HCT116 (cell line): ENCODE data around the gene STUM. TPM values are rescaled to one million over a fixed set of nuclear protein-coding genes. Genes with fewer than 3 reads are reported as not detected.

Experiments used
- ATAC-seq: fragments of 200-7000 bp; cut with Tn5 transposase; 2 replicates; pipeline ENCODE4 v1.9.1; 2020; ENCODE audit warnings: mild to moderate bottlenecking, moderate library complexity
- BruUV-seq: library from RNA; stranded (reverse); fragments of 400-500 nt; replicated peaks from 2 replicates; lab custom pipeline; 2021; lab: Mats Ljungman, UMichigan
- CTCF ChIA-PET: fragments of 300-600 bp; sonication (Branson Sonifier 250); formaldehyde crosslinking; loops from one replicate; lab custom pipeline; 2021; ENCODE audit warnings: antibody characterized with exemption; lab: Charles Lee
- POLR2A ChIA-PET: fragments of 300-600, 350-600 bp; sonication (Branson Sonifier 250); formaldehyde crosslinking; loops from one replicate; lab custom pipeline; 2021; ENCODE audit warnings: antibody characterized with exemption; lab: Charles Lee
- RAD21 ChIA-PET, 2 experiments: fragments of 300-600 bp; sonication (Branson Sonifier 250); formaldehyde crosslinking; loops; one replicate each; lab custom pipeline; 2023; ENCODE audit warnings: low total read pairs in 2 of 2; ENCODE audit not compliant: uncharacterized antibody in 2 of 2, unreplicated experiment in 2 of 2, low non-redundant PET in 1 of 2; lab: Charles Lee
- DNase-seq: peaks from one replicate; pipeline ENCODE4 v3.0.0-alpha.2; 2010; ENCODE audit warnings: low read depth, low spot score
- H2AFZ ChIP-seq: fragments of 200-600 bp; shearing (Covaris generic), sonication (generic); 2 replicates; pipeline ENCODE4 v1.6.1; 2017; ENCODE audit warnings: low read depth, mixed run types, mixed read lengths, antibody characterized with exemption, low read length; ENCODE audit not compliant: poor library complexity, severe bottlenecking
- H3K27ac ChIP-seq: 2 replicates; pipeline ENCODE4 v1.5.1; 2012; ENCODE audit warnings: low read depth, low read length
- H3K27me3 ChIP-seq: fragments of 200-600 bp; sonication (generic); 2 replicates; pipeline ENCODE4 v1.6.1; 2016; ENCODE audit warnings: mixed run types, low read length, mixed read lengths; ENCODE audit not compliant: insufficient read depth
- H3K36me3 ChIP-seq, 2 experiments: fragments of 200-500 bp in 1 of 2; fragments of 200-600 bp in 1 of 2; sonication (Bioruptor generic) in 1 of 2; sonication (generic) in 1 of 2; 2 replicates each; pipeline versions ENCODE4 v1.5.1 to v1.6.1; 2014 to 2016; ENCODE audit warnings: low read length in 2 of 2, inconsistent platforms in 1 of 2, mixed read lengths in 1 of 2, mixed run types in 1 of 2; ENCODE audit not compliant: insufficient read depth in 2 of 2, control insufficient read depth in 1 of 2
- H3K4me1 ChIP-seq, 2 experiments: fragments of 200-600 bp in 1 of 2; sonication (generic) in 1 of 2; 2 replicates each; pipeline versions ENCODE4 v1.5.1 to v1.6.1; 2012 to 2017; ENCODE audit warnings: low read length in 2 of 2, inconsistent platforms in 1 of 2, mild to moderate bottlenecking in 1 of 2, mixed read lengths in 1 of 2, mixed run types in 1 of 2, moderate library complexity in 1 of 2; ENCODE audit not compliant: insufficient read depth in 2 of 2, control insufficient read depth in 1 of 2
- H3K4me2 ChIP-seq: fragments of 200-600 bp; sonication (generic); 2 replicates; pipeline ENCODE4 v1.6.1; 2017; ENCODE audit warnings: mixed run types, low read length, mixed read lengths
- H3K4me3 ChIP-seq, 2 experiments: fragments of 200-600 bp in 1 of 2; sonication (generic) in 1 of 2; replicated peaks in 1 of 2; 2 replicates each; pipeline ENCODE4 v1.5.1; 2011 to 2016; ENCODE audit warnings: low read length in 2 of 2, control low read depth in 1 of 2, low read depth in 1 of 2, mild to moderate bottlenecking in 1 of 2, mixed read lengths in 1 of 2, mixed run types in 1 of 2
- H3K79me2 ChIP-seq: fragments of 200-600 bp; sonication (generic); 2 replicates; pipeline ENCODE4 v1.6.1; 2017; ENCODE audit warnings: mild to moderate bottlenecking, mixed run types, low read length, moderate library complexity, mixed read lengths; ENCODE audit not compliant: insufficient read depth
- H3K9ac ChIP-seq: fragments of 200-600 bp; sonication (generic); 2 replicates; pipeline ENCODE4 v1.6.1; 2016; ENCODE audit warnings: low read length, mixed read lengths
- H3K9me2 ChIP-seq: fragments of 200-600 bp; sonication (generic), shearing (Covaris generic); 2 replicates; pipeline ENCODE4 v1.6.1; 2017; ENCODE audit warnings: mixed run types, mild to moderate bottlenecking, moderate library complexity; ENCODE audit not compliant: insufficient read depth
- H3K9me3 ChIP-seq, 2 experiments: fragments of 200-500 bp in 1 of 2; fragments of 200-600 bp in 1 of 2; sonication (Bioruptor generic) in 1 of 2; sonication (generic) in 1 of 2; 2 replicates each; pipeline ENCODE4 v1.6.1; 2014 to 2017; ENCODE audit warnings: low read length in 2 of 2, mixed read lengths in 2 of 2, inconsistent platforms in 1 of 2, low read depth in 1 of 2, mild to moderate bottlenecking in 1 of 2, mixed run types in 1 of 2, moderate library complexity in 1 of 2; ENCODE audit not compliant: control insufficient read depth in 1 of 2, insufficient read depth in 1 of 2
- H4K20me1 ChIP-seq: fragments of 200-600 bp; sonication (generic), shearing (Covaris generic); 2 replicates; pipeline ENCODE4 v1.6.1; 2017; ENCODE audit warnings: mixed run types, mild to moderate bottlenecking, moderate library complexity; ENCODE audit not compliant: insufficient read depth
- CBX3 ChIP-seq: IDR thresholded peaks from 2 replicates; pipeline ENCODE4 v1.6.1; 2012; ENCODE audit warnings: low read depth
- CEBPB ChIP-seq: IDR thresholded peaks from 2 replicates; pipeline ENCODE4 v1.6.1; 2012; ENCODE audit warnings: low read depth
- EGR1 ChIP-seq: IDR thresholded peaks from 2 replicates; pipeline ENCODE4 v1.6.1; 2012; ENCODE audit warnings: low read depth
- ELF1 ChIP-seq: IDR thresholded peaks from 2 replicates; pipeline ENCODE4 v1.6.1; 2012; ENCODE audit warnings: low read depth, borderline replicate concordance
- EZH2 ChIP-seq: fragments of 200-600 bp; sonication (generic); IDR thresholded peaks from 2 replicates; pipeline ENCODE4 v1.6.1; 2017; ENCODE audit warnings: antibody characterized with exemption, mixed run types
- EZH2phosphoT487 ChIP-seq: fragments of 200-600 bp; IDR thresholded peaks from 2 replicates; pipeline ENCODE4 v1.6.1; 2018; ENCODE audit warnings: antibody characterized with exemption, borderline replicate concordance
- FOSL1 ChIP-seq: IDR thresholded peaks from 2 replicates; pipeline ENCODE4 v1.6.1; 2012; ENCODE audit warnings: low read depth
- JUND ChIP-seq: IDR thresholded peaks from 2 replicates; pipeline ENCODE4 v1.6.1; 2012
- POLR2A ChIP-seq: IDR thresholded peaks from 2 replicates; pipeline ENCODE4 v1.7.0; 2011; ENCODE audit warnings: borderline replicate concordance; ENCODE audit not compliant: insufficient read depth, insufficient read length; ENCODE audit errors: extremely low read depth
- POLR2AphosphoS5 ChIP-seq: IDR thresholded peaks from 2 replicates; pipeline ENCODE4 v1.6.1; 2011; ENCODE audit warnings: mild to moderate bottlenecking, low read depth, low read length, moderate library complexity
- RAD21 ChIP-seq: IDR thresholded peaks from 2 replicates; pipeline ENCODE4 v1.6.1; 2012; ENCODE audit warnings: low read depth, mild to moderate bottlenecking
- SIN3A ChIP-seq: IDR thresholded peaks from 2 replicates; pipeline ENCODE4 v1.6.1; 2012; ENCODE audit warnings: low read depth
- TCF7L2 ChIP-seq: IDR thresholded peaks from 2 replicates; pipeline ENCODE4 v1.7.0; 2011; ENCODE audit warnings: borderline replicate concordance, inconsistent platforms; ENCODE audit not compliant: insufficient read depth, insufficient read length; ENCODE audit errors: extremely low read depth
- YY1 ChIP-seq: IDR thresholded peaks from 2 replicates; pipeline ENCODE4 v1.6.1; 2011; ENCODE audit warnings: low read length, low read depth, moderate library complexity, mild to moderate bottlenecking; ENCODE audit not compliant: insufficient replicate concordance; ENCODE audit errors: extremely low read depth
- ZBTB33 ChIP-seq: IDR thresholded peaks from 2 replicates; pipeline ENCODE4 v1.6.1; 2011; ENCODE audit warnings: mild to moderate bottlenecking, low read length, moderate library complexity; ENCODE audit not compliant: insufficient replicate concordance; ENCODE audit errors: extremely low read depth
- ZFX ChIP-seq: fragments of 450-650 bp; IDR thresholded peaks from 2 replicates; pipeline ENCODE4 v1.6.1; 2017
- ZNF274 ChIP-seq: fragments of 200-500 bp; sonication (Bioruptor generic); IDR thresholded peaks from 2 replicates; pipeline ENCODE4 v1.6.1; 2014; ENCODE audit warnings: mild to moderate bottlenecking, low read depth, low read length, inconsistent platforms
- intact Hi-C: fragments of 100-400 bp; cut with micrococcal nuclease; formaldehyde crosslinking; loops from 2 replicates; pipeline ENCODE4 v1.10.0; 2022
- total RNA-seq: library from RNA; stranded (reverse); gene quantifications from one replicate; pipeline ENCODE4 v1.2.1, GENCODE V29; 2021; ENCODE audit not compliant: unreplicated experiment
- TF ChIP-seq, protein P1 (sequence below): IDR thresholded peaks from 2 replicates; pipeline ENCODE4 v1.6.1; 2012
- TF ChIP-seq, protein P2 (sequence below), 3 experiments: fragments of 200-600 bp in 1 of 3; sonication (generic) in 1 of 3; IDR thresholded peaks in 2 of 3; conservative IDR thresholded peaks in 1 of 3; 2 replicates each; pipeline ENCODE4 v1.5.1; 2012 to 2017; ENCODE audit warnings: low read depth in 2 of 3, low read length in 2 of 3, antibody characterized with exemption in 1 of 3, borderline replicate concordance in 1 of 3, control low read depth in 1 of 3, mild to moderate bottlenecking in 1 of 3, mixed read lengths in 1 of 3, mixed run types in 1 of 3, moderate library complexity in 1 of 3; ENCODE audit not compliant: insufficient read depth in 1 of 3
- TF ChIP-seq, protein P3 (sequence below): IDR thresholded peaks from 2 replicates; pipeline ENCODE4 v1.6.1; 2012; ENCODE audit warnings: low read depth

STUM gene
- total RNA-seq, 1 experiment from 2014 or later: not detected

DNA sequence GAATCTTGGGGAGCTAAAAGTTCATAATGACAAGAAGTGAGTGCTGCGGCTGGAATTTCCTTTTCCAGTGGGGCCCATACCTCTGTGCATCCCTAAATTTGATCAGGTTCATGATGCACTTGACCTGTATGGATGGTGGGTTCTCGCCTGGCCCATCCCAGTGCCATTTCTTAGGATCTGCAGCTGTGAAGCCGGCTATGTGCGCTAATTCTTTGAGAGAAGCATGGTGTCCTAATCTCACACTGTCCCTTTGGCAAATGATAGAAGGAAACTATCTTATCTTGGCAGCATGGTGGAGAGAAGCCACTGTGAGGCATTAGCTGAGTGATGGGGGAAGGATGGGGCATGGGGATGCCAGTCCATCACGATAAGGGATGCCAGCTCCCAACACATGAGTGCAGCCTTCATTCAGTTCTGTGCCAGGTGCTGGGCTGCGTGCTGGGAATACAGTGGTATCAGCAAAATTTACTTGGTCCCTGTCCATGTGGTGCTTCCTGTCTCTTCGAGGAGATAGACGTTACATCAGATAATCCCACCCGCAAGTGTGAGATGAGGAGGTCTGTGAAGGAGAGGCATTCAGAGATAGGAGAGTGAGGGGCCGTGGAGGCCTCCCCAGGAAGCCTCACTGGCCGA, 30.5 kb downstream of the STUM start:
- BruUV-seq: no TSS peak
- H3K4me2 ChIP-seq: no peak overlapping the region
- H3K79me2 ChIP-seq: no peaks in the 10 kb centered on the region
- POLR2A ChIA-PET: no interaction called here
- no peaks in the 10 kb centered on the region for H3K36me3 ChIP-seq
- H3K9ac ChIP-seq: no peak overlapping the region
- CTCF ChIA-PET: no interaction called here
- no peak overlapping the region for H3K27ac ChIP-seq
- H3K27me3 ChIP-seq: no peaks in the 10 kb centered on the region
- RAD21 ChIA-PET: no interaction called here
- DNase-seq (no peak), ATAC-seq (no peak)
- no peaks in the 10 kb centered on the region for H3K9me2 ChIP-seq
- no peaks in the 10 kb centered on the region for H3K9me3 ChIP-seq
- intact Hi-C loops: no loop called here
- no peaks in the 10 kb centered on the region for H3K4me1 ChIP-seq
- no peak overlapping the region for H3K4me3 ChIP-seq
- H4K20me1 ChIP-seq: no peaks in the 10 kb centered on the region
- TF ChIP-seq, protein P1, sequence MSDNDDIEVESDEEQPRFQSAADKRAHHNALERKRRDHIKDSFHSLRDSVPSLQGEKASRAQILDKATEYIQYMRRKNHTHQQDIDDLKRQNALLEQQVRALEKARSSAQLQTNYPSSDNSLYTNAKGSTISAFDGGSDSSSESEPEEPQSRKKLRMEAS: no peak
- no peak for TF ChIP-seq ZBTB33
- TF ChIP-seq POLR2AphosphoS5: no peak
- no peak for TF ChIP-seq ZNF274
- TF ChIP-seq TCF7L2: no peak
- no peak for TF ChIP-seq ZFX
- TF ChIP-seq CBX3: no peak
- no peak for TF ChIP-seq EZH2phosphoT487
- no peak for TF ChIP-seq CEBPB
- no peak for TF ChIP-seq EGR1
- no peak for TF ChIP-seq YY1
- TF ChIP-seq ELF1: no peak
- TF ChIP-seq, protein P2, sequence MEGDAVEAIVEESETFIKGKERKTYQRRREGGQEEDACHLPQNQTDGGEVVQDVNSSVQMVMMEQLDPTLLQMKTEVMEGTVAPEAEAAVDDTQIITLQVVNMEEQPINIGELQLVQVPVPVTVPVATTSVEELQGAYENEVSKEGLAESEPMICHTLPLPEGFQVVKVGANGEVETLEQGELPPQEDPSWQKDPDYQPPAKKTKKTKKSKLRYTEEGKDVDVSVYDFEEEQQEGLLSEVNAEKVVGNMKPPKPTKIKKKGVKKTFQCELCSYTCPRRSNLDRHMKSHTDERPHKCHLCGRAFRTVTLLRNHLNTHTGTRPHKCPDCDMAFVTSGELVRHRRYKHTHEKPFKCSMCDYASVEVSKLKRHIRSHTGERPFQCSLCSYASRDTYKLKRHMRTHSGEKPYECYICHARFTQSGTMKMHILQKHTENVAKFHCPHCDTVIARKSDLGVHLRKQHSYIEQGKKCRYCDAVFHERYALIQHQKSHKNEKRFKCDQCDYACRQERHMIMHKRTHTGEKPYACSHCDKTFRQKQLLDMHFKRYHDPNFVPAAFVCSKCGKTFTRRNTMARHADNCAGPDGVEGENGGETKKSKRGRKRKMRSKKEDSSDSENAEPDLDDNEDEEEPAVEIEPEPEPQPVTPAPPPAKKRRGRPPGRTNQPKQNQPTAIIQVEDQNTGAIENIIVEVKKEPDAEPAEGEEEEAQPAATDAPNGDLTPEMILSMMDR (IDR thresholded peaks at IDR 0.05 in 2 of 3, conservative IDR thresholded peaks at IDR 0.05 in 1 of 3; ENCODE audit: borderline replicate concordance in 1 of 3, insufficient read depth in 1 of 3, low read depth in 2 of 3, low read length in 2 of 3): no peak
- TF ChIP-seq POLR2A: no peak
- TF ChIP-seq, protein P3, sequence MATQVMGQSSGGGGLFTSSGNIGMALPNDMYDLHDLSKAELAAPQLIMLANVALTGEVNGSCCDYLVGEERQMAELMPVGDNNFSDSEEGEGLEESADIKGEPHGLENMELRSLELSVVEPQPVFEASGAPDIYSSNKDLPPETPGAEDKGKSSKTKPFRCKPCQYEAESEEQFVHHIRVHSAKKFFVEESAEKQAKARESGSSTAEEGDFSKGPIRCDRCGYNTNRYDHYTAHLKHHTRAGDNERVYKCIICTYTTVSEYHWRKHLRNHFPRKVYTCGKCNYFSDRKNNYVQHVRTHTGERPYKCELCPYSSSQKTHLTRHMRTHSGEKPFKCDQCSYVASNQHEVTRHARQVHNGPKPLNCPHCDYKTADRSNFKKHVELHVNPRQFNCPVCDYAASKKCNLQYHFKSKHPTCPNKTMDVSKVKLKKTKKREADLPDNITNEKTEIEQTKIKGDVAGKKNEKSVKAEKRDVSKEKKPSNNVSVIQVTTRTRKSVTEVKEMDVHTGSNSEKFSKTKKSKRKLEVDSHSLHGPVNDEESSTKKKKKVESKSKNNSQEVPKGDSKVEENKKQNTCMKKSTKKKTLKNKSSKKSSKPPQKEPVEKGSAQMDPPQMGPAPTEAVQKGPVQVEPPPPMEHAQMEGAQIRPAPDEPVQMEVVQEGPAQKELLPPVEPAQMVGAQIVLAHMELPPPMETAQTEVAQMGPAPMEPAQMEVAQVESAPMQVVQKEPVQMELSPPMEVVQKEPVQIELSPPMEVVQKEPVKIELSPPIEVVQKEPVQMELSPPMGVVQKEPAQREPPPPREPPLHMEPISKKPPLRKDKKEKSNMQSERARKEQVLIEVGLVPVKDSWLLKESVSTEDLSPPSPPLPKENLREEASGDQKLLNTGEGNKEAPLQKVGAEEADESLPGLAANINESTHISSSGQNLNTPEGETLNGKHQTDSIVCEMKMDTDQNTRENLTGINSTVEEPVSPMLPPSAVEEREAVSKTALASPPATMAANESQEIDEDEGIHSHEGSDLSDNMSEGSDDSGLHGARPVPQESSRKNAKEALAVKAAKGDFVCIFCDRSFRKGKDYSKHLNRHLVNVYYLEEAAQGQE: no peak
- no peak for TF ChIP-seq FOSL1
- TF ChIP-seq JUND: no peak
- no peak for TF ChIP-seq RAD21
- no peak for TF ChIP-seq SIN3A
- no peak for TF ChIP-seq EZH2
- no peak overlapping the region for H2AFZ ChIP-seq
